GM12875 (cell line): ENCODE data around the gene HNRNPLL.

Experiments
- H3K4me3 ChIP-seq: one replicate; pipeline ENCODE4 v1.5.1; 2011; ENCODE audit warnings: low read depth, low read length, control low read depth
- TF ChIP-seq, protein P1 (sequence below): IDR thresholded peaks from 2 replicates; pipeline ENCODE4 v1.5.1; 2011; ENCODE audit warnings: low read depth, mild to moderate bottlenecking, control low read depth, inconsistent platforms, low read length, moderate library complexity, borderline replicate concordance; ENCODE audit not compliant: insufficient read depth

HNRNPLL gene

GRCh38 chr2:38605298-38605830 lies 2.6 kb upstream of the HNRNPLL start:
- no peak overlapping the region for H3K4me3 ChIP-seq
- TF ChIP-seq, protein P1, sequence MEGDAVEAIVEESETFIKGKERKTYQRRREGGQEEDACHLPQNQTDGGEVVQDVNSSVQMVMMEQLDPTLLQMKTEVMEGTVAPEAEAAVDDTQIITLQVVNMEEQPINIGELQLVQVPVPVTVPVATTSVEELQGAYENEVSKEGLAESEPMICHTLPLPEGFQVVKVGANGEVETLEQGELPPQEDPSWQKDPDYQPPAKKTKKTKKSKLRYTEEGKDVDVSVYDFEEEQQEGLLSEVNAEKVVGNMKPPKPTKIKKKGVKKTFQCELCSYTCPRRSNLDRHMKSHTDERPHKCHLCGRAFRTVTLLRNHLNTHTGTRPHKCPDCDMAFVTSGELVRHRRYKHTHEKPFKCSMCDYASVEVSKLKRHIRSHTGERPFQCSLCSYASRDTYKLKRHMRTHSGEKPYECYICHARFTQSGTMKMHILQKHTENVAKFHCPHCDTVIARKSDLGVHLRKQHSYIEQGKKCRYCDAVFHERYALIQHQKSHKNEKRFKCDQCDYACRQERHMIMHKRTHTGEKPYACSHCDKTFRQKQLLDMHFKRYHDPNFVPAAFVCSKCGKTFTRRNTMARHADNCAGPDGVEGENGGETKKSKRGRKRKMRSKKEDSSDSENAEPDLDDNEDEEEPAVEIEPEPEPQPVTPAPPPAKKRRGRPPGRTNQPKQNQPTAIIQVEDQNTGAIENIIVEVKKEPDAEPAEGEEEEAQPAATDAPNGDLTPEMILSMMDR, result no peak

DNA sequence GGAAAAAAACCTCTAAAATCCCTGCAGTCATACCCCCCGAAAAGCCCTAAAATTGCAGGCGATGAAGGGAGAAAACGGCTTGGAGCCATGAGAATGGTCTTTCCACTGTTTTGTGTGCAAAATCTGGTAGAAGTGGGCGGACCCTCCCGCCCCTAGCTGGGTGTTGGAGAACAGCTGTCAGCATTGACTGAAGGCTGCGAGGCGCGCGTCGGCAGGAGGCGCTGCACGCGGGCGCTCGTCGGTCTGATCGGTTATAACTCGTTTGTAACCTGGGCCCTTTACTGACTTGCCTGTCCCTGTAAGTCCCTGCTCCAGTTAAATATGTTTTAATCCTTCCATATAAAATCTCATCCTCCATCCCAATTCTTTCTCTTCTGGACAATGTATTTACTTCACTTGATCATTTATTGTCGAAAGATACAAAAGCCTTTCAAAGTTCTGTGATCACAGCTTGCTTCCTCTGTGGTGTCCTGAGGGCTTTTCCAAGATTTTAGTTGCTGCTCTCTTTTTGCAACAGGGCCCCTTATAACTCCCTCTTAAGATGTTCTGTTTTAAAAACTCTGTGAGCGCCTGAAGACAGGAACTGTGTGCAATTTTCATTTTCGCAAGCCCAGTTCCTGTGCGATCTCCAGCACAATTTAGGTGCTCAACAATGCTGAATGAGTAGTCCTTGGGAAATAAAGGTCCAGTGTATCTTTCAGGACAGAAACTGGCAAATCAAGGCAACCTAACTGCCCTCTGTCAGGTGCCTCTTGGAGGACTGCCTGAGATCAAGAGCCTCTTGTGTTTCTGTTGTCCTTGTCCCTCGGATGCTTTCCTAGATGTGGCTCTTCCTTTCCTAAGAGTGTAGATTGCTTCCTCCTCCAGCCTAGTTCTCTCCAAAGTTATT lies 918 bp upstream of the HNRNPLL start:
- TF ChIP-seq, protein P1, result peak; percentile 96
- H3K4me3 ChIP-seq, result peak overlapping the region; percentile 87

- TF ChIP-seq, protein P1, result no peak
- H3K4me3 ChIP-seq, result peak overlapping the region; percentile 87
Observed at GRCh38 chr2:38602136-38602731, 494 bp downstream of the HNRNPLL start.

DNA sequence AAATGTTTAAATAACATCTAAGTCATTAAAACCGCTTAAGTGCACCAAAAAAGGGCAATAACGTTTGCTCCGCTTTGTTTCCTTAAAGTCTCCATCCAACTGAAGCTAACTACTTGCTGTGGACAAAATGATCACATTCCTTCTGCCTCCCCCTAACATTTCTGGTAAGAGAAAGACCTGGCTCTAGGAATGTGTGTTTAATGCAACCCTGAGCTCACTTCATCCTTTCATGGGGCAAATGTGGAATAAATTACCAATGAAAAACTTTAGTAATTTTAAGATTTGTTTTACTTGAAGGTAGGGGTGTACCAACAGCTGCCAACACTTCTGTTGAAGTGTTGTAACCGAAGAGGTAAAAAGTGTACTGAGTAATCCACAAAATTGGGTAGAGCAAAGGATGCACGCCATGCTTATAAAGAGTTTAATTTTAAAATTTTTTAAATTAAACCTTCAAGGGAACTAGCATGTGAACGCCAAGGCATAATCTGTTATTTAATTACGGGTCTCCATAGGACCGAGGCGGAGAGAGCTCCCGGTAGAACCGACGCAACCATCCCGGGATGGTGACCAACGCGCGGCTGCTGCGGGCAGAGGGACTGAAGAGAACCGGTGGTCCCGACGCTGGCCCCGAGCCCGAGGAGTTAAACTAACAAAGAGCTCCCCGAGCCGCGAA lies 1.1 kb downstream of the HNRNPLL start:
- H3K4me3 ChIP-seq, result peak overlapping the region; percentile 87
- TF ChIP-seq, protein P1, result no peak

DNA sequence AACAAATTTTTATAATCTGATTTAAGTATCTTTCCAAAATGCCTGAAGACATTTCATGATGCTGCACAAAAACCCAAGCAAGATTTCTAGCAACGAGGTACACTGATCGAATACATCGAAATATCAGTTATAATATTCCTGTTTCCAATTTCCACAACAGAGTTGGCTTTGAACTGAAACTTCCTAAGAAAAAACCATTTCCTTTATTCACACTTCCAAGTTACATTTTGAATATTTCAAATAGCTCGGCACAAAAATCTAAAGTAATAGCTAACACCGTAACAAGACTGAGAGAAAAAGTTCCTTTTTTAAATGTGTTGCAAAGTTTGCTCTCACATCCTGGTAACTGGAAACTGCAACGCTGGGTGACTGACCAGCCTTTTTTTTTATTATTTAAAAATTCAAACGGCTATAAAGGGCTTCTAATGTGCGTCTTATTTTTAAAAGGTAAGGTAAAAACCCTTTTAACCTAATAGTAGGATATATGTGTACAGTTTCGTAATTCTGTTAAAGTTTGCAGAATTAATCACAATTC lies 1.7 kb downstream of the HNRNPLL start:
- TF ChIP-seq, protein P1, result no peak
- no peak overlapping the region for H3K4me3 ChIP-seq

DNA sequence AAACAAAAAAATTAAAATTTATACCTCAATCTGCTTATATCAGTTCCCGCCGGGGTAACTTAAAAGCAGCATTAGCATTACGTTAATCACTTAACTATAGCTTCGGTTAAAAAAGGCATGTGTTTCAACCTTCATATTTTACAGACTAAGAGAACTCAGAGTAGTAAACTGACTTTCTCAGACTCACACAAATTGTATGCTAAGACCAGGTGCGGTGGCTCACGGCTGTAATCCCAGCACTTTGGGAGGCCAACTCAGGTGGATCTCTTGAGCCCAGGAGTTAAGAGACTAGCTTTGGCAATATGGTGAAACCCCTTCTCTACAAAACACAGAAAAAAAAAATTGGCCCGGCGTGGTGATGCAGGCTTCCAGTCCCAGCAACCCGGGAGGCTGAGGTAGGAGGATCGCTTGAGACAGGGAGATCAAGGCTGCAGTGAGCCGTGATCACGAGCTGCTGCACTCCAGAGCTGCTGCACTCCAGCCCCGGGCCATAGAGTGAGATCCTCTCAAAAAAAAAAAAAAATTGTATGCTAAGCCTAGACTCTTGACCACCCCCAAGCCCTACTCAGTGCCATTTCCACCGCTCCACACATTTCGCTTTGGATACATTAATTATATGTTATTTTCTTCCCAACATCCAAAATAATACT lies 2.4 kb downstream of the HNRNPLL start:
- TF ChIP-seq, protein P1, result no peak
- H3K4me3 ChIP-seq, result no peak overlapping the region
